Ascending aorta (tissue), 2 donors: ENCODE measurements around the gene STBD1. TPM values are rescaled to one million over a fixed set of nuclear protein-coding genes. Genes with fewer than 3 reads are reported as not detected.

ENCODE experiments used
- DNase-seq, 2 donors: peaks; one replicate each; pipeline ENCODE4 v3.0.0-alpha.2; 2019; ENCODE audit warnings: low spot score in 2 of 2
- H3K27ac ChIP-seq, 2 donors: fragments of 200-600 bp; sonication (generic); one replicate each; pipeline ENCODE4 v1.5.1; 2016 to 2017; ENCODE audit warnings: mild to moderate bottlenecking in 1 of 2
- H3K27me3 ChIP-seq: fragments of 200-600 bp; sonication (generic); one replicate; pipeline ENCODE4 v1.5.1; 2017
- H3K36me3 ChIP-seq, 2 donors: fragments of 200-600 bp; sonication (generic); one replicate each; pipeline ENCODE4 v1.5.1; 2016
- H3K4me1 ChIP-seq, 2 donors: fragments of 200-600 bp; sonication (generic); one replicate each; pipeline ENCODE4 v1.5.1; 2016 to 2017; ENCODE audit warnings: mild to moderate bottlenecking in 1 of 2
- H3K4me3 ChIP-seq, 2 donors: fragments of 200-600 bp; sonication (generic); one replicate each; pipeline ENCODE4 v1.5.1; 2016 to 2017; ENCODE audit warnings: mild to moderate bottlenecking in 1 of 2
- H3K9me3 ChIP-seq, 2 donors: fragments of 200-600 bp; sonication (generic); one replicate each; pipeline ENCODE4 v1.5.1; 2016
- CTCF ChIP-seq, 3 experiments: fragments of 200-600 bp in 2 of 3; fragments of 450-650 bp in 1 of 3; sonication (generic) in 2 of 3; IDR thresholded peaks; one replicate each; pipeline ENCODE4 v1.5.1; 2016 to 2019; ENCODE audit warnings: antibody characterized with exemption in 3 of 3, mild to moderate bottlenecking in 1 of 3, moderate library complexity in 1 of 3
- intact Hi-C: fragments of 100-400 bp; cut with DNase I; formaldehyde crosslinking; loops from one replicate; pipeline ENCODE4 v1.15.1; 2023
- total RNA-seq: library from RNA; depleted of rRNA; stranded (reverse); fragments of >200 nt; gene quantifications from one replicate; pipeline ENCODE4 v1.1.0, GENCODE V29; 2016

Gene STBD1
- total RNA-seq, 1 donor from 2014 or later: 19.9 TPM

- no peaks in the 10 kb centered on the region for H3K9me3 ChIP-seq
- peak overlapping the region; percentile 68 to 72 for H3K4me3 ChIP-seq
- intact Hi-C loops: loop anchor here (2.0 to 5.0 kb wide), 5 partner anchors 57 to 200 kb away; partner anchors contain the start of genes CCDC158, FAM47E and SCARB2
- no peak for TF ChIP-seq CTCF (IDR thresholded peaks at IDR 0.05)
- DNase-seq: no peak
- peaks cover 5 to 11% of the 10 kb centered on the region in 2 donors for H3K36me3 ChIP-seq
- H3K4me1 ChIP-seq: peaks cover 0 to 15% of the 10 kb centered on the region in 2 donors
- H3K27me3 ChIP-seq: no peaks in the 10 kb centered on the region
- peak overlapping the region; percentile 79 to 87 for H3K27ac ChIP-seq
These were observed 1.1 kb downstream of the STBD1 start for GRCh38 chr4:76307660-76308014.

GRCh38 chr4:76308548-76308947 is 2.0 kb downstream of the STBD1 start:
- intact Hi-C loops: loop anchor here (5.0 kb wide), 1 partner anchor 199 kb away; no protein-coding TSS in a partner anchor
- Histone ChIP-seq H3K9me3 (no peaks in the 10 kb centered on the region), H3K27me3 (no peaks in the 10 kb centered on the region), H3K27ac (peak overlapping the region in 1 of 2 donors; percentile 50), H3K4me1 (peaks cover 0 to 15% of the 10 kb centered on the region in 2 donors), H3K36me3 (peaks cover 5 to 11% of the 10 kb centered on the region in 2 donors), H3K4me3 (no peak overlapping the region)
- no peak for DNase-seq
- no peak for TF ChIP-seq CTCF (IDR thresholded peaks at IDR 0.05)

- intact Hi-C loops: loop anchor here (5.0 kb wide), 1 partner anchor 197 kb away; no protein-coding TSS in a partner anchor
- TF ChIP-seq CTCF (IDR thresholded peaks at IDR 0.05): no peak
- H3K27ac ChIP-seq: no peak overlapping the region
- H3K36me3 ChIP-seq: peaks cover 5 to 11% of the 10 kb centered on the region in 2 donors
- peaks cover 0 to 15% of the 10 kb centered on the region in 2 donors for H3K4me1 ChIP-seq
- H3K4me3 ChIP-seq: no peak overlapping the region
- H3K27me3 ChIP-seq: no peaks in the 10 kb centered on the region
- no peaks in the 10 kb centered on the region for H3K9me3 ChIP-seq
- no peak for DNase-seq
These were observed 3.5 kb downstream of the STBD1 start for GRCh38 chr4:76309939-76310550.

DNA sequence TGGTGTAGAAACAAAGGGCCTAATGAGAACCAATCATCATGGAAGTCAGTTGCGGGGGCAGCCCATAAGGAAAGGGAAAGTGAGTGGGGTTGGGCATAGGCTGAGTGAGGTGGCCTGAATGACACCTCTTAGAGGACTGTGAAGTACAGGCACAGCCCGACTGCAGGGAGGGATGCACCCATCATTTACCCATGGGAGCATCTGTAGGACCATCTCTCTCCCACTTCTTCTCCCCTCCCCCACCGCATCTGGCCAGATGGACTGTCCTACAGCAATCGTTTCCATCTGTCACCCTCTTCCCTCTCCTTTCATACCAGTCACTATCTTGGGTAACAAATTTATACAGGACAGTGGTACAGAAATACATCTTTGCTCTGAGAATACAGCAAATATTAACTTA is 4.2 kb downstream of the STBD1 start:
- TF ChIP-seq CTCF (IDR thresholded peaks at IDR 0.05): no peak
- DNase-seq: no peak
- peaks cover 0 to 8% of the 10 kb centered on the region in 2 donors for H3K4me1 ChIP-seq
- no peaks in the 10 kb centered on the region for H3K27me3 ChIP-seq
- H3K27ac ChIP-seq: no peak overlapping the region
- no peak overlapping the region for H3K4me3 ChIP-seq
- intact Hi-C loops: no loop called here
- H3K9me3 ChIP-seq: no peaks in the 10 kb centered on the region
- H3K36me3 ChIP-seq: peaks cover 5 to 11% of the 10 kb centered on the region in 2 donors

- peaks cover 5 to 11% of the 10 kb centered on the region in 2 donors for H3K36me3 ChIP-seq
- H3K9me3 ChIP-seq: peaks cover 0 to 8% of the 10 kb centered on the region in 2 donors
- no peak overlapping the region for H3K27ac ChIP-seq
- intact Hi-C loops: no loop called here
- H3K4me3 ChIP-seq: no peak overlapping the region
- no peak for TF ChIP-seq CTCF (IDR thresholded peaks at IDR 0.05)
- no peak for DNase-seq
- peaks cover 0 to 8% of the 10 kb centered on the region in 2 donors for H3K4me1 ChIP-seq
- no peaks in the 10 kb centered on the region for H3K27me3 ChIP-seq
These were observed 5.4 kb downstream of the STBD1 start for GRCh38 chr4:76311896-76312331.
